ENCODE results near the gene CPPED1. TPM values are rescaled to one million over a fixed set of nuclear protein-coding genes. Genes with fewer than 3 reads are reported as not detected.
A peak's percentile ranks its signal among the peaks of the same experiment; 100 is the strongest.

Gene CPPED1
- total RNA-seq, 1 donor = 21.4 TPM

DNA sequence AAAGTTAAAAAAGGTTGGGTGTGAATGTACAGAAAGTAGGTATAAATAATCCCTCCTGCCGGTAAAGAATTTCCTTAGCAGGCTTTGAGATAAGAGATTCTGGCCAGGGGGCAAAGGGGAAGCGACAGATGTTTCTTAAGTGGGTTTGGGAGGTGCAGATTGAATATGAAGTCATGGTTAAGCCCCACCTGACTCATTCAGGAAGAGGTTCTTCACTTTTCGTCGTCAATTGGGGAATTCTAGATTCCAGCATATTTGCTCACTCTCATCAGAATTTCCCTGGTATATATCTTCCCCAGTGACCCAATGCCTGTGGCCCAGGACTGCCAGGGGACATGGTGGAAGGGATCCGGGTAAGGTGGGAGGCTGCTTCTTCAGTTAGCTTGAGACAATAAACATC, 127.8 kb downstream of the CPPED1 start:
- TF ChIP-seq CTCF (IDR thresholded peaks at IDR 0.05; ENCODE audit: extremely low read depth, low read depth, low read length) = no peak
- Histone ChIP-seq H4K20me1 (ENCODE audit: insufficient read depth, low read length) (no peaks in the 10 kb centered on the region), H3K4me2 (ENCODE audit: insufficient read depth, low read length) (peak overlapping the region; percentile 26), H3K79me2 (ENCODE audit: insufficient read depth, low read length) (no peaks in the 10 kb centered on the region), H3K36me3 (ENCODE audit: insufficient read depth, low read length) (no peaks in the 10 kb centered on the region), H3K27me3 (ENCODE audit: insufficient read depth, low read length) (no peaks in the 10 kb centered on the region), H3K9me3 (ENCODE audit: low read depth, low read length) (no peaks in the 10 kb centered on the region), H3K4me1 (ENCODE audit: insufficient read depth, low read length) (peaks cover 27% of the 10 kb centered on the region), H3K4me3 (ENCODE audit: insufficient read depth, low read length) (no peak overlapping the region), H3K27ac (ENCODE audit: low read depth, low read length) (peak overlapping the region; percentile 40), H2AFZ (ENCODE audit: low read length) (no peak overlapping the region)
- no peak for DNase-seq (ENCODE audit: insufficient read length, low spot score, missing footprints)

DNA sequence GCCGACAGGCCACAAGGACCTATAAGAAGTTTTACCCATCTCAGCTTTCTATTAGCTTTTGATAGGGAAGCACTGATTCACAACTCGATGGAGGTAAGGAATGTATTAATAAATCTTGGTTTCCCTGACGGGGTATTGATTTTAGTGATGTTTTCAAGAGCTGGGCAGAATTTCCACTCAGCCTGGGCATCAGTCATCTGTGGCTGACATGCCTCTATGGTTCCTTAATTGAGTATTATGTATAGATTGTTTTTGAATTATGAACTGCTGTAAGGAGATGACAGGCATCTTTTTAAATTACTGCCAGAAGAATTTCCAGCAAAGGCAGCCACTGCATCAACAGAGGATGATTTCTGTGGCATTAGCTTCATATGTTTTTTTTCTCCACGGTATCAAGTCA, 128.6 kb downstream of the CPPED1 start:
- H3K4me3 ChIP-seq (ENCODE audit: insufficient read depth, low read length) = no peak overlapping the region
- peaks cover 27% of the 10 kb centered on the region for H3K4me1 ChIP-seq (ENCODE audit: insufficient read depth, low read length)
- peak overlapping the region; percentile 40 for H3K27ac ChIP-seq (ENCODE audit: low read depth, low read length)
- H3K36me3 ChIP-seq (ENCODE audit: insufficient read depth, low read length) = no peaks in the 10 kb centered on the region
- TF ChIP-seq CTCF (IDR thresholded peaks at IDR 0.05; ENCODE audit: extremely low read depth, low read depth, low read length) = no peak
- no peaks in the 10 kb centered on the region for H3K79me2 ChIP-seq (ENCODE audit: insufficient read depth, low read length)
- no peak for DNase-seq (ENCODE audit: insufficient read length, low spot score, missing footprints)
- H4K20me1 ChIP-seq (ENCODE audit: insufficient read depth, low read length) = no peaks in the 10 kb centered on the region
- H2AFZ ChIP-seq (ENCODE audit: low read length) = no peak overlapping the region
- no peaks in the 10 kb centered on the region for H3K27me3 ChIP-seq (ENCODE audit: insufficient read depth, low read length)
- no peaks in the 10 kb centered on the region for H3K9me3 ChIP-seq (ENCODE audit: low read depth, low read length)
- no peak overlapping the region for H3K4me2 ChIP-seq (ENCODE audit: insufficient read depth, low read length)

DNA sequence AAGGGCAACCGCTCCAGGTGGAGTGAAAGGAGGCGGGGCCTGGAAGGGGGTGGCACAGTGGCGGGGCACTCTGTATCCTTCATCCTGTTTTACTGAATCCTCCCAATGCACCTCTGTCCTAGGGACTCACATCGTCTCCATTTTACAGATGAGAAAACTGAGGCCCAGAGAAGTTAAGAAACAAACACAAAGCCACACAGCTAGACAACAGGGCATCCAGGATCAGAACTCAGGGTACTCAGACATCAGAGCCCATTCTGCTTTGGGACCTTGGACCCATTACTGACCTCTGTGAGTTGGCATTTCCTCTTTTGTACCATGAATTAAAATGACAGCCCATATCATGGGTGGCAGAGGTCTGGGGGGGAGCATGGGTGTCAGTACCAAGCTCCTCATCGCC, 129.2 kb downstream of the CPPED1 start:
- Histone ChIP-seq H3K27ac (ENCODE audit: low read depth, low read length) (no peak overlapping the region), H3K79me2 (ENCODE audit: insufficient read depth, low read length) (no peaks in the 10 kb centered on the region)
- no peak for TF ChIP-seq CTCF (IDR thresholded peaks at IDR 0.05; ENCODE audit: extremely low read depth, low read depth, low read length)

DNA sequence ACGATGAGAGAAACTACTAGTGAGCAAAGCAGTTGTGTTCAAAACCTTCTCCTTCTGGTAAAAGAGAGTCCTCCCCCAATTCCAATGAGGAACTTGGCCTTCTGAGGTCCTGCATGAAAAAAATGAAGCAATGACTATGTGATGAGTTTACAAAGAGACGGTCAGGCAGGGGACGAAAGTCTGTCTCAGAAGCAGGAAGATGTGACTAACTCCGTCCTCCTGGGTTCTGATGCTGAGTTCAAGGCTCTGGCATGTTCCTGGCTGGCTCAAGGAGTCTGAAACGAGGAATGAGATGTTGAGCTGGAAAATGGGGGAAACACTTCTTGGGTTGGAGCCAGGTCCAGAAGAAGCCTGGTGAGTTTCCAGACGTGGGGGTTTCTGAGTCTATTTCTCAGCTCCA, 129.6 kb downstream of the CPPED1 start:
- no peaks in the 10 kb centered on the region for H3K9me3 ChIP-seq (ENCODE audit: low read depth, low read length)
- no peak for TF ChIP-seq CTCF (IDR thresholded peaks at IDR 0.05; ENCODE audit: extremely low read depth, low read depth, low read length)
- no peak overlapping the region for H3K4me2 ChIP-seq (ENCODE audit: insufficient read depth, low read length)
- no peak overlapping the region for H3K27ac ChIP-seq (ENCODE audit: low read depth, low read length)
- H3K4me3 ChIP-seq (ENCODE audit: insufficient read depth, low read length) = no peak overlapping the region
- H2AFZ ChIP-seq (ENCODE audit: low read length) = no peak overlapping the region
- no peaks in the 10 kb centered on the region for H4K20me1 ChIP-seq (ENCODE audit: insufficient read depth, low read length)
- no peaks in the 10 kb centered on the region for H3K79me2 ChIP-seq (ENCODE audit: insufficient read depth, low read length)
- DNase-seq (ENCODE audit: insufficient read length, low spot score, missing footprints) = no peak
- H3K36me3 ChIP-seq (ENCODE audit: insufficient read depth, low read length) = no peaks in the 10 kb centered on the region
- peaks cover 23% of the 10 kb centered on the region for H3K4me1 ChIP-seq (ENCODE audit: insufficient read depth, low read length)
- H3K27me3 ChIP-seq (ENCODE audit: insufficient read depth, low read length) = no peaks in the 10 kb centered on the region

More for the DNA sequence above, 129.2 kb downstream of the CPPED1 start:
- Histone ChIP-seq H3K27me3 (ENCODE audit: insufficient read depth, low read length) (no peaks in the 10 kb centered on the region), H3K4me1 (ENCODE audit: insufficient read depth, low read length) (peaks cover 25% of the 10 kb centered on the region), H3K4me2 (ENCODE audit: insufficient read depth, low read length) (no peak overlapping the region), H4K20me1 (ENCODE audit: insufficient read depth, low read length) (no peaks in the 10 kb centered on the region), H2AFZ (ENCODE audit: low read length) (no peak overlapping the region), H3K36me3 (ENCODE audit: insufficient read depth, low read length) (no peaks in the 10 kb centered on the region), H3K9me3 (ENCODE audit: low read depth, low read length) (no peaks in the 10 kb centered on the region), H3K4me3 (ENCODE audit: insufficient read depth, low read length) (no peak overlapping the region)
- DNase-seq (ENCODE audit: insufficient read length, low spot score, missing footprints) = no peak
